ENCODE results near the gene LRP1B. TPM values are rescaled to one million over a fixed set of nuclear protein-coding genes. Genes with fewer than 3 reads are reported as not detected.

The LRP1B gene
- total RNA-seq, 2 donors from 2014 or later: 0.79 to 1.8 TPM

- H3K9me3 Mint-ChIP-seq: no peaks in the 10 kb centered on the region
- DNase-seq: no peak
- no peaks in the 10 kb centered on the region for H3K27me3 Mint-ChIP-seq (ENCODE audit: insufficient read depth)
- 86% methylated on average over 1 of the region's 1 CpG; no CpG with 5 or more reads in 1 of the 2 experiments for WGBS, 2 experiments (ENCODE audit: insufficient coverage in 1 of 2, insufficient read length in 1 of 2)
- no peaks in the 10 kb centered on the region for H3K9me3 ChIP-seq (ENCODE audit: control insufficient read depth, low read length)
- no peak overlapping the region for H3K27ac ChIP-seq (ENCODE audit: low read depth, low read length)
- H3K36me3 ChIP-seq (ENCODE audit: control insufficient read depth, insufficient read depth, low read length): no peaks in the 10 kb centered on the region
- no peak overlapping the region for H3K4me3 Mint-ChIP-seq
- no peak overlapping the region for H3K27ac Mint-ChIP-seq
- no peaks in the 10 kb centered on the region for H3K36me3 Mint-ChIP-seq (ENCODE audit: low read depth)
- H3K4me1 Mint-ChIP-seq: no peaks in the 10 kb centered on the region
- H3K4me3 ChIP-seq (ENCODE audit: low read length): no peak overlapping the region
- H3K9ac ChIP-seq (ENCODE audit: extremely low read depth, low read length, poor library complexity, severe bottlenecking): no peak overlapping the region
- TF ChIP-seq, protein P1, sequence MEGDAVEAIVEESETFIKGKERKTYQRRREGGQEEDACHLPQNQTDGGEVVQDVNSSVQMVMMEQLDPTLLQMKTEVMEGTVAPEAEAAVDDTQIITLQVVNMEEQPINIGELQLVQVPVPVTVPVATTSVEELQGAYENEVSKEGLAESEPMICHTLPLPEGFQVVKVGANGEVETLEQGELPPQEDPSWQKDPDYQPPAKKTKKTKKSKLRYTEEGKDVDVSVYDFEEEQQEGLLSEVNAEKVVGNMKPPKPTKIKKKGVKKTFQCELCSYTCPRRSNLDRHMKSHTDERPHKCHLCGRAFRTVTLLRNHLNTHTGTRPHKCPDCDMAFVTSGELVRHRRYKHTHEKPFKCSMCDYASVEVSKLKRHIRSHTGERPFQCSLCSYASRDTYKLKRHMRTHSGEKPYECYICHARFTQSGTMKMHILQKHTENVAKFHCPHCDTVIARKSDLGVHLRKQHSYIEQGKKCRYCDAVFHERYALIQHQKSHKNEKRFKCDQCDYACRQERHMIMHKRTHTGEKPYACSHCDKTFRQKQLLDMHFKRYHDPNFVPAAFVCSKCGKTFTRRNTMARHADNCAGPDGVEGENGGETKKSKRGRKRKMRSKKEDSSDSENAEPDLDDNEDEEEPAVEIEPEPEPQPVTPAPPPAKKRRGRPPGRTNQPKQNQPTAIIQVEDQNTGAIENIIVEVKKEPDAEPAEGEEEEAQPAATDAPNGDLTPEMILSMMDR (conservative IDR thresholded peaks at IDR 0.05): no peak
- no peaks in the 10 kb centered on the region for H3K27me3 ChIP-seq (ENCODE audit: control insufficient read depth, insufficient read depth, low read length, poor library complexity, severe bottlenecking)
- H3K4me1 ChIP-seq (ENCODE audit: control insufficient read depth, insufficient read depth, low read length): no peaks in the 10 kb centered on the region
Measured at GRCh38 chr2:141878016-141878415, 252.8 kb downstream of the LRP1B start.

GRCh38 chr2:141871913-141872634 is 258.7 kb downstream of the LRP1B start:
- no peak overlapping the region for H3K4me3 ChIP-seq (ENCODE audit: low read length)

DNA sequence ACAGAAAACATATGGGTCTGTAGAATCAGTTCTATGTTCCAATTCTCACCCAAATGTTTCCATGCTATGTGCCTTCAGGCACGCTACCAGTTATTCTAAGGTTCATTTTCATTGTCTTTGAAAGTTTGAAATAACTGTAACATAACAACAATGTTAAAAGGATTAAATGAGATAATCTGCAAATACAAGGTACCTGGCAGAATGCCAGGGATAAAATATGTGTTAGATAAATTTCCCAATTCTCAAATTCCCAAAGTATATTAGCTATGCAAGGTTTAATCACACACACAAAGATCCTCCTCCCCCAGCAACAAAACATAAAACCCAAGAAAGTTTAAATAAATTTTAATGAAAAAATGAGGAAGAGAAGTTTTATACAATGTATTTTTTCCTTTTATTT is 261.2 kb downstream of the LRP1B start:
- Histone ChIP-seq H3K9ac (ENCODE audit: extremely low read depth, low read length, poor library complexity, severe bottlenecking) (no peak overlapping the region), H3K27ac (ENCODE audit: low read depth, low read length) (no peak overlapping the region), H3K27me3 (ENCODE audit: control insufficient read depth, insufficient read depth, low read length, poor library complexity, severe bottlenecking) (no peaks in the 10 kb centered on the region), H3K36me3 (ENCODE audit: control insufficient read depth, insufficient read depth, low read length) (no peaks in the 10 kb centered on the region), H3K4me1 (ENCODE audit: control insufficient read depth, insufficient read depth, low read length) (no peaks in the 10 kb centered on the region), H3K9me3 (ENCODE audit: control insufficient read depth, low read length) (no peaks in the 10 kb centered on the region), H3K4me3 (ENCODE audit: low read length) (no peak overlapping the region)
- TF ChIP-seq, protein P1 (conservative IDR thresholded peaks at IDR 0.05): no peak
- Mint-ChIP-seq H3K4me1 (peaks cover 1% of the 10 kb centered on the region), H3K27ac (no peak overlapping the region), H3K36me3 (ENCODE audit: low read depth) (no peaks in the 10 kb centered on the region), H3K27me3 (ENCODE audit: insufficient read depth) (no peaks in the 10 kb centered on the region), H3K4me3 (no peak overlapping the region), H3K9me3 (peaks cover 3% of the 10 kb centered on the region)
- no peak for DNase-seq
- 86% methylated on average over 1 of the region's 1 CpG; no CpG with 5 or more reads in 1 of the 2 experiments for WGBS, 2 experiments (ENCODE audit: insufficient coverage in 1 of 2, insufficient read length in 1 of 2)

More at GRCh38 chr2:141871913-141872634, 258.7 kb downstream of the LRP1B start:
- Mint-ChIP-seq H3K9me3 (no peaks in the 10 kb centered on the region), H3K4me3 (no peak overlapping the region), H3K27me3 (ENCODE audit: insufficient read depth) (no peaks in the 10 kb centered on the region), H3K27ac (no peak overlapping the region), H3K36me3 (ENCODE audit: low read depth) (no peaks in the 10 kb centered on the region), H3K4me1 (peaks cover 1% of the 10 kb centered on the region)
- DNase-seq: no peak
- Histone ChIP-seq H3K36me3 (ENCODE audit: control insufficient read depth, insufficient read depth, low read length) (no peaks in the 10 kb centered on the region), H3K4me1 (ENCODE audit: control insufficient read depth, insufficient read depth, low read length) (no peaks in the 10 kb centered on the region), H3K9me3 (ENCODE audit: control insufficient read depth, low read length) (no peaks in the 10 kb centered on the region), H3K27me3 (ENCODE audit: control insufficient read depth, insufficient read depth, low read length, poor library complexity, severe bottlenecking) (no peaks in the 10 kb centered on the region), H3K27ac (ENCODE audit: low read depth, low read length) (no peak overlapping the region), H3K9ac (ENCODE audit: extremely low read depth, low read length, poor library complexity, severe bottlenecking) (no peak overlapping the region)
- TF ChIP-seq, protein P1 (conservative IDR thresholded peaks at IDR 0.05): no peak
- 68 to 70% methylated on average over 3 of the region's 3 CpGs for WGBS, 2 experiments (ENCODE audit: insufficient coverage in 1 of 2, insufficient read length in 1 of 2)
